Esophagus muscularis mucosa (tissue), 4 donors: ENCODE results near the gene MRPL50. TPM values are rescaled to one million over a fixed set of nuclear protein-coding genes. Genes with fewer than 3 reads are reported as not detected.

Source experiments
- DNase-seq: peaks from one replicate; pipeline ENCODE4 v3.0.0-alpha.2; 2017; ENCODE audit errors: extremely low spot score
- H3K27ac ChIP-seq, 4 donors: fragments of 200-600 bp; sonication (generic); replicated peaks in 1 of 4; 1 replicate in 3 of 4; 2 replicates in 1 of 4; pipeline ENCODE4 v1.5.1; 2016 to 2019; ENCODE audit warnings: mild to moderate bottlenecking in 1 of 4
- H3K27me3 ChIP-seq, 4 donors: fragments of 200-600 bp; sonication (generic); one replicate each; pipeline versions ENCODE4 v1.5.1 to v1.6.0; 2016 to 2019
- H3K36me3 ChIP-seq, 4 donors: fragments of 200-600 bp; sonication (generic); one replicate each; pipeline ENCODE4 v1.5.1; 2016 to 2019
- H3K4me1 ChIP-seq, 4 donors: fragments of 200-600 bp; sonication (generic); one replicate each; pipeline ENCODE4 v1.5.1; 2016 to 2019
- H3K4me3 ChIP-seq, 4 donors: fragments of 200-600 bp; sonication (generic); 1 replicate in 2 of 4; 2 replicates in 2 of 4; pipeline ENCODE4 v1.5.1; 2016 to 2019; ENCODE audit warnings: mild to moderate bottlenecking in 4 of 4, moderate library complexity in 1 of 4
- H3K9me3 ChIP-seq, 4 donors: fragments of 200-600 bp; sonication (generic); 1 replicate in 3 of 4; 2 replicates in 1 of 4; pipeline ENCODE4 v1.5.1; 2016 to 2019
- EP300 ChIP-seq: sonication (generic); formaldehyde crosslinking; IDR thresholded peaks from one replicate; pipeline ENCODE4 v1.6.1; 2017; ENCODE audit warnings: antibody characterized with exemption
- POLR2A ChIP-seq: fragments of 450-650 bp; IDR thresholded peaks from one replicate; pipeline ENCODE4 v1.6.1; 2017; ENCODE audit warnings: antibody characterized with exemption, moderate library complexity, mild to moderate bottlenecking, low read depth
- POLR2AphosphoS5 ChIP-seq, 2 donors: sonication (generic); formaldehyde crosslinking; IDR thresholded peaks; one replicate each; pipeline ENCODE4 v1.6.1; 2017; ENCODE audit warnings: antibody characterized with exemption in 2 of 2
- WGBS: methylation state at CpG from one replicate; pipeline ENCODE4 v1.1.5; 2018; 5-methylcytosine and 5-hydroxymethylcytosine counted together
- intact Hi-C: fragments of 100-400 bp; cut with DNase I; formaldehyde crosslinking; loops from one replicate; pipeline ENCODE4 v1.15.1; 2023
- total RNA-seq, 4 donors: library from RNA; depleted of rRNA; stranded (reverse); fragments of >200 nt; gene quantifications; one replicate each; pipeline versions ENCODE4 v1.1.0 to v1.2.1, GENCODE V29; 2016
- TF ChIP-seq, protein P1 (sequence below), 3 experiments: fragments of 200-600 bp in 2 of 3; fragments of 450-650 bp in 1 of 3; sonication (generic) in 2 of 3; IDR thresholded peaks; one replicate each; pipeline ENCODE4 v1.5.1; 2017 to 2019; ENCODE audit warnings: antibody characterized with exemption in 3 of 3, mild to moderate bottlenecking in 2 of 3, moderate library complexity in 1 of 3

The MRPL50 gene
- 10 to 100 TPM in 2 of 4 donors, 1 to 10 TPM in 2; 8.3 to 12.9 (median 10.4) TPM for total RNA-seq

GRCh38 chr9:101398068-101398929 is at the start of gene MRPL50, which contains the start of gene ZNF189:
Gene MRPL50, minus strand, starts transcription at chr9:101398618. Its CDS starts 26 bp downstream, at chr9:101398592.
Gene ZNF189, plus strand, starts transcription at chr9:101398851. Its CDS starts 306 bp downstream, at chr9:101399157.
- H3K27ac ChIP-seq: peak within 1 kb of the TSS; percentile 82 to 90 (median 84)
- no peaks in the 10 kb centered on the region for H3K27me3 ChIP-seq
- under 1% methylated on average over 41 of the region's 44 CpGs for WGBS
- H3K9me3 ChIP-seq: peaks cover 0 to 5% (median 0%) of the 10 kb centered on the region in 4 donors
- H3K4me3 ChIP-seq: peak within 1 kb of the TSS; percentile 65 to 85 (median 68)
- peaks cover 34 to 53% (median 47%) of the 10 kb centered on the region in 4 donors for H3K4me1 ChIP-seq
- DNase-seq: peak; percentile 99
- peaks cover 27 to 36% (median 32%) of the 10 kb centered on the region in 4 donors for H3K36me3 ChIP-seq
- TF ChIP-seq, protein P1, sequence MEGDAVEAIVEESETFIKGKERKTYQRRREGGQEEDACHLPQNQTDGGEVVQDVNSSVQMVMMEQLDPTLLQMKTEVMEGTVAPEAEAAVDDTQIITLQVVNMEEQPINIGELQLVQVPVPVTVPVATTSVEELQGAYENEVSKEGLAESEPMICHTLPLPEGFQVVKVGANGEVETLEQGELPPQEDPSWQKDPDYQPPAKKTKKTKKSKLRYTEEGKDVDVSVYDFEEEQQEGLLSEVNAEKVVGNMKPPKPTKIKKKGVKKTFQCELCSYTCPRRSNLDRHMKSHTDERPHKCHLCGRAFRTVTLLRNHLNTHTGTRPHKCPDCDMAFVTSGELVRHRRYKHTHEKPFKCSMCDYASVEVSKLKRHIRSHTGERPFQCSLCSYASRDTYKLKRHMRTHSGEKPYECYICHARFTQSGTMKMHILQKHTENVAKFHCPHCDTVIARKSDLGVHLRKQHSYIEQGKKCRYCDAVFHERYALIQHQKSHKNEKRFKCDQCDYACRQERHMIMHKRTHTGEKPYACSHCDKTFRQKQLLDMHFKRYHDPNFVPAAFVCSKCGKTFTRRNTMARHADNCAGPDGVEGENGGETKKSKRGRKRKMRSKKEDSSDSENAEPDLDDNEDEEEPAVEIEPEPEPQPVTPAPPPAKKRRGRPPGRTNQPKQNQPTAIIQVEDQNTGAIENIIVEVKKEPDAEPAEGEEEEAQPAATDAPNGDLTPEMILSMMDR (IDR thresholded peaks at IDR 0.05): peak in 1 of 3 experiments; percentile 10
- TF ChIP-seq POLR2A: no peak
- peak; percentile 88 to 95 for TF ChIP-seq POLR2AphosphoS5 (IDR thresholded peaks at IDR 0.05)
- intact Hi-C loops: no loop called here

GRCh38 chr9:101446732-101447131 is 48.3 kb upstream of the MRPL50 start:
- Histone ChIP-seq H3K27me3 (peaks cover 0 to 17% (median 0%) of the 10 kb centered on the region in 4 donors), H3K4me1 (peaks cover 0 to 14% (median 9%) of the 10 kb centered on the region in 4 donors), H3K4me3 (no peak overlapping the region), H3K36me3 (no peaks in the 10 kb centered on the region), H3K27ac (no peak overlapping the region), H3K9me3 (no peaks in the 10 kb centered on the region)
- no peak for DNase-seq
- intact Hi-C loops: loop anchor here (2.0 kb wide), 1 partner anchor 46 kb away; no protein-coding TSS in a partner anchor
- TF ChIP-seq, protein P1 (IDR thresholded peaks at IDR 0.05): no peak
- TF ChIP-seq POLR2A (no peak), EP300 (no peak), POLR2AphosphoS5 (IDR thresholded peaks at IDR 0.05) (no peak)

GRCh38 chr9:101445353-101446029 is 47.1 kb upstream of the MRPL50 start:
- H3K9me3 ChIP-seq: no peaks in the 10 kb centered on the region
- peaks cover 0 to 14% (median 9%) of the 10 kb centered on the region in 4 donors for H3K4me1 ChIP-seq
- intact Hi-C loops: loop anchor here (2.0 kb wide), 1 partner anchor 45 kb away; no protein-coding TSS in a partner anchor
- H3K27ac ChIP-seq: no peak overlapping the region
- no peak overlapping the region for H3K4me3 ChIP-seq
- peaks cover 0 to 14% (median 0%) of the 10 kb centered on the region in 4 donors for H3K27me3 ChIP-seq
- TF ChIP-seq POLR2AphosphoS5 (IDR thresholded peaks at IDR 0.05): no peak
- TF ChIP-seq, protein P1 (IDR thresholded peaks at IDR 0.05): no peak
- no peak for DNase-seq
- WGBS: 69% methylated on average over 5 of the region's 5 CpGs
- H3K36me3 ChIP-seq: no peaks in the 10 kb centered on the region

DNA sequence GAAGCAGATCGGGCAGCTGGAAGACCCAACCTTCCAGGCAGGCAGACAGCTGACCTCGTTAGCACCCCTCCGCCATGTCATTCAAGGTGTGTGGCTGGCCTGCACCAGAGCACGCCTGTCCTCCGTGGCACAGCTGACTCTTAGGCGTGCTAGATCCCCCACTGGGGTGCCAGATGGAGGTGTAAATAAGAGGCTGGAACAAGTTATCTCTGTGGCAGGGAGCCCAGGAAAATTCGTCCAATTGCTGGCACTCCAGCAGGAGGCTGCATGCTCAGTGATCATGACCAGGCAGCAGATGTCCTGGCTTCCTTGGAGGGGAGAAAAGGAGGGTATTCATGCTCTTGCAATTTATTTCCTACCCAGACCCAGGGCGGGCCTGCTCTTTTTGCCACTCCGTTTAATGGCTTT is 45.0 kb upstream of the MRPL50 start:
- H3K36me3 ChIP-seq: no peaks in the 10 kb centered on the region
- H3K9me3 ChIP-seq: no peaks in the 10 kb centered on the region
- TF ChIP-seq POLR2A (no peak), POLR2AphosphoS5 (IDR thresholded peaks at IDR 0.05) (no peak), EP300 (no peak)
- TF ChIP-seq, protein P1 (IDR thresholded peaks at IDR 0.05): no peak
- intact Hi-C loops: no loop called here
- no peak overlapping the region for H3K27ac ChIP-seq
- H3K4me3 ChIP-seq: no peak overlapping the region
- H3K4me1 ChIP-seq: peaks cover 0 to 6% (median under 1%) of the 10 kb centered on the region in 4 donors
- DNase-seq: no peak
- H3K27me3 ChIP-seq: peaks cover 0 to 14% (median 2%) of the 10 kb centered on the region in 4 donors
- WGBS: 69% methylated on average over 9 of the region's 9 CpGs
